NK-92 (cell line): Measurements from ENCODE around the gene EXOC4.
"Not testable (repeated sequence)": the region's sequence is repeated elsewhere in the genome, so short reads cannot be mapped to it uniquely, and the experiment has no call there.

ENCODE experiments used
- DNase-seq: peaks from one replicate; lab custom pipeline; 2025; ENCODE audit not compliant: unreplicated experiment; lab: John Stamatoyannopoulos, UW

Gene EXOC4

DNA sequence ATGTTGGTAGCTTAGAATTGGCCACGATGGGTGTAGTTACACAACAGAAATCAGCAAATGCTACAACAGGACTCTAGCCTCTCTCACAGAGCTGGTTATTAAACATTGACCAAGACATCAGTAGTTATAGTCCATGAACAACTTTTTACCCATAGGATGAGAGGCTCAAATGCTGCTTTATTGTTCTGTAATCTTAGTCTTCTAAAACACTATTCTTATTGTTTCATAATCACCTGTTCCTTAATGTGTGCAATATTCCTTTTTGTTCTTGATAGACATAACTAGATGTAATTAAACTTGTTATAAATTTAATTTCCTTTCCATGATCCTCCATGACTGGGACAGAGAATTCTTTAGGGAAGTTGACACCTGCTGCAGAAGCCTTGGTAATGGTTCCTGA, 356.9 kb downstream of the EXOC4 start:
- DNase-seq: no peak

DNA sequence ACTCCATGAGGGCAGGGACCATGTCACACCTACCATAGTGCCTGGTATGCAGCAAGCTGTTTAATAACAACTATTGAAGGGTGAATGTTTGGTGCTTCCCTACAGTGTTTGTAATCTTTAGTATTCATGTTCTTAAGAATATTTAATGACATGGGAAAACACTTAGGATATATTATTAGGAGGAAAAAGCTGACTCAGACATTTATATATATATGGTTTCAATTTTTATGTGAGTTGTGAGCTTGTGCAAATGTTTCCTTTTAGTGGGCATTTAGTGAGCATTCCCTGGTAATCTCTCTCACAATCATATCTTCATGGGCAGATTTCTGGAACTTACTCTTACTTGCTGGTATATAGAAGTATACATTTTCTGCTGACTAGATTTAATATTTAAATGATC, 359.1 kb downstream of the EXOC4 start:
- DNase-seq: no peak

DNA sequence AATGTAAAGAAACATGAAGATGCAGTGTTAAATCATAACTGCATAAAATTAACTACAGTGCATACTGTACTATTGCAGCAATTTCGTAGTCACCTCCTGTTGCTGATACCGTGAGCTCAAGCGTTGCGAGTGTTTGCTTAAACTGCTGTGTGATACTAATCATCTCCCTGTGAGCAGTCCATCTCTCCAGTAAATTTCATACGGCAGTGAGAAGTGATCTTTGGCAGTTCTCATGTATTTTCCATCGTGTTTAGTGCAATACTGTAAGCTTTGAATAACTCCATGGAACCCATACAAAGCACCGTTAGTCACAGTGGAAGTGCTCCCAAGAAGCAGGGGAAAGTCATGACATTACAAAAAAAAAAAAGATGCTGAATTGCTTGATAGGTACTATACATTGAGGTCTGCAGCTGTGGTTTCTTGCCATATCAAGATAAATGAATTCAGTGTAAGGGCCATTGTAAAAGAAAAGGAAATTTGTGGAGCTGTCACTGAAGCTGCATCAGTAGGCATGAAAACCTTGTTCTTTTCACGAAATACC, 360.4 kb downstream of the EXOC4 start:
- DNase-seq: no peak

DNA sequence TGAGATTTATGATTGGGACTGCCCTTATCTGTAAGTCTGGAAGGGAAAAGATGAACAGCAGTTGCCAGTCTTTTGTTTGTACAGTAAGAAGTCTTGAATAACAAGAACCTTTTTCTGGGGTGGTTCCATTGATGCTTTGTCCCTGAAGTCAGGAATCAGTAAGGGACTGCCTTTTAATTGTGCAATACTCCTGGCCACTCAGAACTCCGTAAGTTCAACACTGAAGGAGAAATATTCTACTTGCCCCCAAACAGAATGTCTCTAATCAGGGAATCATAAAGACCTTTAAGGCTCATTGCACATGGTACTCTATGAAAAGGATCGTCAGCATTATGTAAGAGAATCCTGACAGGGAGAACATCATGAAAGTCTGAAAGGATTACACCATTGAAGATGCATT, 361.4 kb downstream of the EXOC4 start:
- no peak for DNase-seq

DNA sequence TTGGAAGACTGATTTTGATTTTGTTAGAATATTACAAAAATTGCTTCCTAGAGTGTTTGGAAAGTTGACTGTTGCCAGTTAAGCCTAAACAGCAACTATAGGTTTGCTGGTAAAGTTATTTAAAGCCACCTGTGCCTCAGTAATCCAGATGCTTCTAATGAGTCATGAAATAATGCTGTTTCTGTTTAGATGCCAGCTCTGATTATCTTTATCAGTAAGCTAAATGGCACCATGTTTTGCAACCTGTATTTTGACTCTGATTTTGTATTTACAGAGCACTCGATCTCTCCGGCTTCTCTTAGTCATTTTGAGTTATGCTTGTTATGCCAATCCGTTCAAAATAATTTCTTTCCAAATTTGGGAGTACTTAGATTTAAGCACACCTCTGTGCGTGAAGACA, 366.1 kb downstream of the EXOC4 start:
- DNase-seq: no peak

DNA sequence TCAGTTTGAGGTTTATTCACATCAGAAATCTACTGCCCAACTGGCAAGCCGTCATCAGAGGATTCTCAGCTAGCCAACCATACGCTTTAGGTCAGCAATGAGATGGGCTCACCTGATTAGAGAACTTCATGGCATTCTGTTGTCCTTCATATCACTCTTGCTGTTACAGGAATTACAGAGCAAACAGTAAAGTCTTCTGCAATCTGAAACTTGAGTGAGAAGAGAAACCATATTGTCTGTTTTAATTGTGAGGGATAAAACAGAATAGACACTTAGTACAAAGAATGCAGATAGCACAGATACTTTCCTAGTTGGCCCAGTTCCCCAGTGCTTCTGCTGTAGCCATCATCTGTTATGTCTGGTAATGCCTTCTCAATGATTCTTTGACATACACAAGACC, 366.6 kb downstream of the EXOC4 start:
- no peak for DNase-seq

DNA sequence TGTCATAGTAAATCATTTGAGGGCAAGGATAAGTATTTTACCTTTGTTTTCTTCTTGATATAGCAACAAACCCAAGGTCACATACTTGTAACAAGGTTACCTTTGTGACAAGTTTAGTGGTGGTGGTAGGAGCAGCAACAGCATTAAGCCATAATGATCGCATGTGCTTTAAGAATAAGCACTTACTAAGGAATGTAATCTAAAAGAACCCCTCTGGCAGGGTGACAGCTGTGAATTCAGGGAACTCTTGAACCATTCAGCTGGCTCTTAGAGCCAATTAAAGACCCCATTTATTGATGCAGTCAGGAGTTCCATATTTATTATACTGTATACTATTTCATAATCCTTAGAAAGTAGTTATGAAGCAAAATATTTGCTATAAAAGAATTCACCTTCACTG, 370.8 kb downstream of the EXOC4 start:
- DNase-seq: no peak

DNA sequence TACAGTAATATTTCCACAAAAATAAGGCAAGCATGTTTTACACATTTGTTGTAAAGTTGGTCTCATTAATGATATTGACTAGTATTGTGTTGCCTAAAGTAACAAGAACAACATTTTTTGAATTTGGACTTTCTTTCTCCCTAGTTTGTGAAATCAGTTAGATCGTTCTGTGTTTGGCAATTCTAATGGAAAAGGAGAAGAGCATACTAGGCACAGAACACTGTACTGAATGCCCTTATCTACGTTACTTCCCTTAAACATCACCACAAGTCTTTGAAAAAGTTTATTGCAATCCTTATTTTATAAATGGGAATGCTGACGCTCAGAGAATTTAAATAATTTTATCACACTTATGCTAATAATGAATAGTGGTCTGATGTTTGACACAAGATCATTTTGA, 372.2 kb downstream of the EXOC4 start:
- no peak for DNase-seq

DNA sequence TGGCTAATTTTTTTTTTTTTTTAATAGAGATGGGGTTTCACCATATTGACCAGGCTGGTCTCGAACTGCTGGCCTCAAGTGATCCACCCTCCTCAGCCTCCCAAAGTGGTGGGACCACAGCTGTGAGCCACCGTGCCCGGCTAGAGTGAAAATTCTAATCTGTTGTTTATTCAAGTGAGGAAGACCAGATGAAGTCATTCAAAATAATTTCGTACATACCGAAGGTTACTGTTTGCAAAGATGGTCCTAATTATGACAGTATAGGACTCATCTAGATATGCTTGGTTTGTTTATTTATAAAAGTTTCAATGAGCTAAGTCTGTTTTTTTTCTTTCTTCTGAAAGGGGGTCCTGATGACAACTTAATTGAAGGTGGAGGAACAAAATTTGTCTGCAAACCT, 376.8 kb downstream of the EXOC4 start:
- no peak for DNase-seq

DNA sequence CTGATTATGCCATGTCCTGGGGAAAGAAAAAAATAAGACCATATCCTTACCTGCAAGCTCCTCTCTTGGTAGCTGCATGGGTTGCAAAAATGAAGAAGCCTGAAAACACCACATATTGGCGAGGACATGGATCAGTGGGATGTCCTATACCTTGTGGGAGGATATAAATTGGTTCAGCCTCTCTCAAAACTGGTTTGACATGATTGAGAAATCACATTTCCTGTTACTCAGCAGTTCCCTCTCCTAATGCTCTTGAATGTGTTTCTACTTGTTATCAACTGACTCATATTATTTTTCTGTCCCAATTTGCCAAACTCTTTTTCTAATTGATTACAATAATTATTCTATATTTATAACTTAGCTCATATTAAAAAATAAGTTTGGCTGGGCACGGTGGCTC, 380.2 kb downstream of the EXOC4 start:
- no peak for DNase-seq

DNA sequence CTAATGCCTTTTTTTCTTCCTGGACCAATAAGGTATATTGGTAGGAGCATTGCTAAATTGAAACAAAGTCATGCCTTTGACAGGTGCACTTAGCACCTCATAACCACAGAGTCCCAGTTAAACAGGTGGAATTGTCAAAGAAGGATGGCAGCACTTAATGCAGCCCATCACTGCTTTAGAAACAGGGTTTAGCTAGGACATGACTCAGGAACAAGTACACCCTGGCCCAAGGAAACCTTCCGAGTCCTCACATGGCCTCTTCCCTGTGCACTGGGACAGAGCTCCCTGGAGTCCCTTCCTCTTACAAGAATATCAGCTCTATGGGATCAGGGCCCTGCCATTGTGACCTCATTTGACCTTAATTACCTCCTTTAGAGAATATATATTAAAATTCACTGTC, 382.7 kb downstream of the EXOC4 start:
- no peak for DNase-seq

DNA sequence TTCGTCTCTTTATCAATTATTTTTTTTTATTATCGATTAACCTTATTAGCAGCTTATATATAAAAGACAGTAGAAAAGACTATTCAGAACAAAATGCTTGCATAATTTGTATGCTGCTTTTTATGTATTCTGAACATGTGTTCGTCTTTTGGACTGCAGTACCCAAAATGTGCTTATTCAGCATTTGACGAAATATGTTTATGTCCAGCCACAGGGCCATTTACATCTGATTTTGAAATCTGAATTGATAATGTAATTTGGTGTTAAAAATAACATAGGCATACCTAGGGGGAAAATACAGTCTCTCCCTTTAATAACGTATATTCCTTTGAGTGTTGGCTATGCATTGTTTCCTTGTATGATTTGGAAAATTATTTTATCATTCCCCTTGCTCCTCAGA, 386.0 kb downstream of the EXOC4 start:
- DNase-seq: no peak

DNA sequence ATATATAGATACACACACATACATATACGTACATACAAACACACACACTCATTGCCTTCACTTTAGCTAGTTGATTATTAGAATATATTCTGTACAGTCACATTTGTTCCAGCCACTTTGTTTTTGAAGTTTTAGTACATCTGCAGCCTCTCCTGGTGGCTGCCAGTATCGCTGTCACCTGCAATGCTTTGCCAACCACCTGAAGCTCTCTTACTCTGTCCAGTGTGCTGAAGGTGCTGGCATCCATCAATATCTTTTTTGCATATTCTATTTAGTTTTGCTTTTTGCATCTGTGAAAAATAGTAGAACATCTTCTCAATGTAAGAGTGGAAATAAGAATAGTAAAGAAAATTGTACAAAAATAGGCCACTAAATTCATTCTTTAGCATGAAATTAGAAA, 388.6 kb downstream of the EXOC4 start:
- DNase-seq: no peak

DNA sequence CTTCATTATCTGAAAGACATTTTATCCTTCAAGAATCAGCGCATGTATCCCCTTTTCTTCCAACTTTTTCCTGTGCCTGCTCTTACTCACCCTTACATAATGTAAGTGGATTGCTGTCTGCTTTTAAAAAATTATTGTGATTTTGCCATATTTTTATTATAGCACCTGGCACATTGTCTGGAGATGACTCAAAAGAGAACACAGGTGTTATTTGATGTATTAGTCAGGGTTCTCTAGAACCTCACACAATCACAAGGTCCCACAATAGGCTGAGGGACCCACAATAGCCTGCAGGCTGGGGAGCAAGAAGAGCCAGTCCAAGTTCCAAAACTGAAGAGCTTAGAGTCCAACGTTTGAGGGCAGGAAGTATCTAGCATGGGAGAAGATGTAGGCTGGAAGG, 390.0 kb downstream of the EXOC4 start:
- no peak for DNase-seq

DNA sequence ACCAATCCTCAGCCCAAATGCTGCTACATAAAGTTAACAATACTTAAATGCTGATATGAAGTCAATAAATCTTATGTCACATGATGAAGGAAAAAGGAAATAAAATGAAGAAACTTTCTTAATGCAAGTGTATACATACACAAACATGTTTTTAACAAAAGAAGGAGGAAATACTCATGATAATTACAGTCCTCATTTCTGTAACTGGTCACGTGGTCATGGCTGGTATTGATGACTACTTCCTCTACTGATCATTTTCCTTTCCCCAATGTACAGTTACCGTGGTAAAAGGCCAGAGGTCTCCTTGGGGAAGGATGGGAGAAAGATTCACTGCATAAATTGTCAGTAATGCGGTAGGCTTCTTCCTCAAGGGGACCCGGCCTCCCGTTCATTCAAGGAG, 390.8 kb downstream of the EXOC4 start:
- not testable (repeated sequence) for DNase-seq

DNA sequence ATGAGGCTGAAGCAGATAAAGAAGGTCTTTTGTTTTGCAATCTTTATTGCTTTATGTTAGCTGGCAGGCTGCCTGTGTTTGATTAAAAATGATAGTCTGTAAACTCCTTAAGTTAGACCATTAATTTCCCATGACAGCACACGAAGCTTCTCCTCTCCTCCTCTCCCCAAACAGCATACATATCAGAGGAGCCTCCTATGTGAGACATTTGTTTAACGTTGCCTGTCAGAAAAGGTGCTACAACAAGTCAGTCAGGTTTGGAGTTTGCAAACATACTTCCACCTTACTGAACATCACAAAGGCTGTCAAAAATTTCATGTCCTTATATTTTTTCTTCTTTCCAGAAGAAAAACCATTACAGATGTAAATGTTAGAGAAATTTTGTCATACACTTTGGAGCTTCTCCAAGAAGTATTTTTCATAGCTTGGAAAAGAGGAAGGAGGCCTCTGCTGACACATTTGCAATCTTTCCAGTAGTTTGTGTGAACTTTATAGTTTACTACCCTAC, 393.1 kb downstream of the EXOC4 start:
- no peak for DNase-seq

DNA sequence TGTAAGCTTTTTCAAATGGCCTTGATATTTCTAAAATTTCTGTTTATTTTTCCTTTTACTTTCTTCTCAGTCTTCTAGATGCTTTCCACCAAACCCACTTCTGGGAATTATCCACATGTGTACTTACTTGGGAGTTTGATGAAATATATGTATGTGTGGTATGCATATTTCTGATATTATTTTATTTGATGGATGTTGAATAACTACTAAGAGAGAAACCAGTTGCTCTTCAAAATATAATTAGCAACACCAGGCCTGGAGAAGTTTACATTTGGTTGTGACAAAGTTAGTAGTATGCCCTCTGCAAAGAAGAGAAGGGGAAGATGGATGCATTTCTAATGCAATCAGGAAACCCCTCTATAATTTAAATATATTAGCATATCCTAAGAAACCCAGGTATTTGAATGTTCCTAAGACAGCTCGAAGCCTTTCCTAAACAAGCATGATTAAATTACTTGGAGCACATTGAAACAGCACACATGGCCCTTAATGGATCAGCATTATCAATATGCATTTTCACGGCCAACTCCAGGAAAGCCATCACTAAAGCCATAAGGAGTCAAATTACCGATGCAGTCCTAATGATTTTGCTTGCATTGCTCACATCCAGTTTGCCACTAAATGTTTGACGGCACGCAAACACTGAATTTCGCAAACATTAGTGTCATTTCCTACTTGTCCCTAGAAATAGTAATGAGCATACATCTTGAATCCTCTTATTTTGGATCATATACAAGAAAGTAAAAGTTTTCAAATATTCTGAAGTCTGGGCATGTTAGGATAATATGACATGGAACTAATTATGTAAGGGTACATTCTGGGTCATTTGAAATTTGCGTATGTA, 393.8 kb downstream of the EXOC4 start:
- no peak for DNase-seq

DNA sequence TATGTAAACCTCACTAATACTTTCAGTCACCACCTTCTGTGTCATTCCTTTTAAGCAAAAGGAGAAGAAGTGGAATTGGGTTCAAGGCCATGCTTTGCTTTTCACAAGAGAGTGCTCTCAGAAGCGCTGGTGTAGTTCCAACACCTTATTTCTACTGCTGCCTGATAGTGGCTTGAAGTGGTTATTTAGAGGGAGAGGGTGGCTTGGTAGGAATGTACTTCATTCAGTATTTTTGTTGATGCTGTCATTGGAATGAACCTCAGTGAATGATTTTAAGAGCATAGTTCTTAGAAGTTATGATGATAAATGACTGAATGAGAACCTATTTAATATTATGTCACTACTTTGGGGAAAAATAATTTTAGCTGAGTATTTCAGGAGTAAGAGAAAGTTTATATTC, 396.7 kb downstream of the EXOC4 start:
- no peak for DNase-seq

DNA sequence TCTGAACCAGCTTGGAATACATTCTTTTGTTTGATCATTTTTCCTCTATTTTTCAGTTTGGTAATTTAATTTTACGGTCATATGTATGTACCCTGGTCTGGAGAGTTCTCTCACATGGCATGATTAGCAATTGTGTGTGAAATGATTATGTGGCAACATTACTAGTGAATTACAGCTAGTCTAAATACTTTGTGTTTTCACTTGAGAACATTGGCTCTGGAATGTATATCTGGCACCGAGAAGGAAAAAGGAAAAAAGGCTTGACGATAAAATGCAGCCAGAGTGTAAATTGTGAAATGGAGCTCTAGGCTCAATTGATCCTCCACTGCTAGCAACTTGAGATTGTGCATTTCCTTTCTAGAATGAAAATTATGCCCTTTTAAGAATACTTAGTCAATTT, 397.2 kb downstream of the EXOC4 start:
- DNase-seq: no peak

DNA sequence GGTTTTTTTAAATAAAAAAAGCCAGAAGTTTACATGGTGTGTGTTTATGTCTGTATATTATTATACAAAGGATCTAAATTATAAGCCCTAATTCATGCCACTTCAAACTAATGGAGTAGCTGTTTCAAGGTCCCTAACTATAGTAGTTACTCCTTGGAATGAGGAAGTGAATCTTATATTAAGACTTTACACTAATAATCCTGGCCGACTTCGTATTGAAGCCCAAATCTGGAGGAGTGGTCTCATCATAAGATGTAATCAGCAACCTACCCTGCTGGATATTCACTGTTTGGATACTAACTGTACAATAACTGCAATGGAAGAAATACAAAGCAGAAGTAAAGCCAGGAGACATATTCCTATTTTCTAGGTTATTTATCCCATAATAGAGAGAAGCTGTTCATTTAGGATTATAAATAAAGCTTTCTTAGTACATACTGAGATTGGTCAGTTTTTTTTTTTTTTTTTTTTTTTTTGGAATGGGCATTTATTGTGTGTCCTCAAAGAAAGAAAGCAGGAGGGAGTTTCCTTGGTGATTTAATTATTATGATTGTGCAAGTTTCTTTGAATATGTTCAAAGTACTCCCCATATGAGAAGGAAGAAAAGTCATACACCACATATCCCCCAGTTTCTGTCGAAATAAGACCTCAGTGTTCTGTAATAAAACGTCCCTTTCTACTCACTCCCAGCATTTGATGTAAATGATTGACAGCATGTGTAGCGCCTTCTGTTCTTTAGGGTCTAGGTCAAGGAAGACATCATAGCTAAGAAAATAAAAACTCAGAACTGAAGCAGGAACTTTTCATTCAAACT, 397.8 kb downstream of the EXOC4 start:
- no peak for DNase-seq

DNA sequence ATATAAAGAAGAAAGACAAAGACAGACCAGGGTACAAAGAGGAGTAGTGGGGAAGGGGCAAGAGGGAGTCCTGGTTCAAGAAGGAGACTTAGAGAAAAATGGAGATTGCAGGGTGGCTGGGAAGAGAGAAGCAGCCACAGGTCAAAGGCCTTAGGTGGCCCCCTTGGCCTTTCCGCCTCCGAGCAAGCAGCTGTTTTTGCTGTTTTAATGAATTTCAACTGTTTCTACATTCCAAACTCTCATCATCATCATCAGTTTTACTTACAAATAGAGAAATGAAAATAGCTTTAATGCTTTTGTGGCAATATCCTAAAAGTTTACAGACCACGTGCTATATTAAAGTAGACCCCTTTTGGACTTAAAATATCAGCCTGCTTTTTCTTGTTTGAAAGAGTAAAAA, 399.7 kb downstream of the EXOC4 start:
- no peak for DNase-seq

DNA sequence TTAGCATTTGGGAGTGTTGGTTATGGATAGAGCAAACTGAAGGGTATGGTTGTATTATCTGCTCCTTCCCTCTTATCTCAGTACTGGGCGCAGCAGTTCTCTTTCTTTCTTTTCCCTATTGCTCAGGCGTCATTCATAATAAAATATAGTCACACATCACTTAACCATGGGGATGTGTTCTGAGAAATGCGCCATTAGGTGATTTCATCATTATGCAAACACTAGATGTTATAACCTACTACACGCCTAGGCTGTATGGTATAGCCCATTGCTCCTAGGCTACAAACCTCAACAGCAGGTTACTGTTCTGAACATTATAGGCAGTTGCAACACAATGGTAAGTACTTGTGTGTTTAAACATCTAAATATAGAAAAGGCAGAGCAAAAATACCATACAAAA, 401.7 kb downstream of the EXOC4 start:
- no peak for DNase-seq
